Measurements from ENCODE around the gene QRFPR.
"Not testable (repeated sequence)": the region's sequence is repeated elsewhere in the genome, so short reads cannot be mapped to it uniquely, and the experiment has no call there.

Gene QRFPR

GRCh38 chr4:121380776-121381462 is at the start of gene QRFPR:
Gene QRFPR (minus strand): TSS chr4:121381018. CDS start chr4:121380647, 371 bp downstream.
- no peak within 1 kb of the TSS for H3K4me3 ChIP-seq (ENCODE audit: low read length)
- TF ChIP-seq ZNF274 (IDR thresholded peaks at IDR 0.05; ENCODE audit: low read depth, low read length): no peak

DNA sequence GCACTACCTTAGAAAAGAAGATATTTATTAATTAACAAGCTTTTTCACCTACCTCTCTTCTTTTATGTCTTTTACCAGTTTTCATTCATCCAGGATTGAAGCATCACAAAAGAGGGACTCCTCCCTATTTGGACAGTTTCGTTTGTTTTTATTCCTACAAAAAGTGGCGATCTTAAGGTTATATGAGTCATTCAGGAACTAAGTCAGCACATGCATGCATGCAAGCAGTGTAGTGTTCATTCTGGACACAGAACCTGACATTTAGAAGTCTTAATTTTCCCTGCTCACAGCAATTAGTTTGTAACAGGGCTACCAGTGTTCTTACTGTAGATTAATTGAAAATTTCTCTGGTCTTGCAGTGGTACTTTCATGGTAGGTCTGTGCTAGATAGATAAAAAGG is 47.9 kb upstream of the QRFPR start:
- no peak overlapping the region for H3K4me3 ChIP-seq (ENCODE audit: low read length)
- TF ChIP-seq ZNF274 (IDR thresholded peaks at IDR 0.05; ENCODE audit: low read depth, low read length): no peak

- TF ChIP-seq ZNF274 (IDR thresholded peaks at IDR 0.05; ENCODE audit: low read depth, low read length): no peak
- no peak overlapping the region for H3K4me3 ChIP-seq (ENCODE audit: low read length)
Observed at GRCh38 chr4:121421594-121421993, 40.8 kb upstream of the QRFPR start.

DNA sequence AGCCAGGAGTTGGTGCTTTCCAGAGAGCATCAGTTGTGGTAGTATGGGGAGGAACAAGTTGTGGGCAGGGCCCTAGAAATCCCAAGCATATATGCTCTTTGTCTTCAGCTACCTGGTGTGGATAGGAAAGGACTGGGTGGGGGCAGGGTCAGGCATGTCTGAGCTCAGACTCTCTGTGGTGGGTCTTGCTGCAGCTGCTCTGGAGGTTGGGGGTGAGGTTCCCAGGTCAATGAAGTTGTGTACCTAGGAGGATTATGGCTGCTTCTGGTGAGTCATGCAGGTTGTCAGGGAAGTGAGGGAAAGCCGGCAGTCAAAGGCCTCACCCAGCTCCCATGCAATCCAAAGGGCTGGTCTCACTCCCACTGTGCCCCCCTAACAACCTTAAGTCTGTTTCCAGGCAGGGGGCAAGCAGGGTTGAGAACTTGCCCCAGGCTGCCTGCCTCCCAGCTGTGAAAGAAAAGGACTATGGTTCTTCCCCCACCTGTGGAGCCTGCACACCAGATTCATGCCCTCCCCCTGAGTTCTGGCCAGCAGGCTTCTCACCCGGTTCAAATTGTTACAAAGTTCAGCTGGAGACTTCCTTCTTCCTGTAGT is 30.4 kb upstream of the QRFPR start:
- no peak overlapping the region for H3K4me3 ChIP-seq (ENCODE audit: low read length)
- no peak for TF ChIP-seq ZNF274 (IDR thresholded peaks at IDR 0.05; ENCODE audit: low read depth, low read length)

DNA sequence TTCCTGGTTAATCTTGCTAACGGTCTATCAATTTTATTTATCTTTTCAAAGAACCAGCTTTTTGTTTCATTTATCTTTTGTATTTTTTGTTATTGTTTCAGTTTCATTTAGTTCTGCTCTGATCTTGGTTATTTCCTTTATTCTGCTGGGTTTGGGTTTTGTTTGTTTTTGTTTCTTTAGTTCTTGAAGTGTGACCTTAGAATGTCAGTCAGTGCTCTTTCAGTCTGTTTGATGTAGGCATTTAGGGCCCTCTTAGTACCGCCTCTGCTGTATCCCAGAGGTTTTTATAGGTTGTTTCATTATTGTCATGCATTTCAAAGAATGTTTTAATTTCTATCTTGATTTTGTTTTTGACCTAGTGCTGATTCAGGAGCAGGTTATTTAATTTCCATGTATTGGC is 27.7 kb upstream of the QRFPR start:
- H3K4me3 ChIP-seq (ENCODE audit: low read length): not testable (repeated sequence)

GRCh38 chr4:121400632-121401031 is 19.8 kb upstream of the QRFPR start:
- TF ChIP-seq ZNF274 (IDR thresholded peaks at IDR 0.05; ENCODE audit: low read depth, low read length): no peak

DNA sequence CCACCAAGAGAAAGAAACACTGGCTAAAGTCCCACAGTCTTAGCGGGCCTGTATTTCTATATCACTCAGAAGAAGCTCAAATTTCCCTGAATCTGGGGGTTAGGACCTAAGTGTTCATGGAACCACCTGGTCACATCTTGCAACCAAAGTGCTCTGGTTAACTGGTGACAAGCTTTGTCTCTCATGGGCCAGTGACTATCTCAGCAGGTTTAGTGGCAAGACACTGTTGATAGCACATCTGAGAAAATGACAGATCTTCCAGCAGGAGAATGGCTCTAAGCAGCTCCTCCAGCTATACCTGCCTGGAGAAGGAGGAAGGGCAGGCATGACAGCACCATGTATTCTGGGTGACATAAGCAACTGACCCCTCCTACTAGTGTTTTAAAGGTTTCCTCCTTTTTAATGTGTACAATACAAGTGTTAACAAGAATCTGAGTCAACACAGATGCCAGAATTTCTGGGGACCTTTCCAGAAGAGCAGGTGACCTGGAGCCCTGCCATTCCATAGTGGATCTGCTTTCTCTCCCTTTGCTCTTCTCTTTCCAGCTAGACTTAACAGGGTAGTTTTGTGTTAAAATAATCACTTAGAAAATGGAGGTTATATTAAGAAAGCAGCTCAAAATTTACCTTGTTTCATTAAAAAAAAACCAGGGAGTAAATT is 17.3 kb upstream of the QRFPR start:
- TF ChIP-seq ZNF274 (IDR thresholded peaks at IDR 0.05; ENCODE audit: low read depth, low read length): no peak

More at GRCh38 chr4:121400632-121401031, 19.8 kb upstream of the QRFPR start:
- H3K4me3 ChIP-seq (ENCODE audit: low read length): no peak overlapping the region

DNA sequence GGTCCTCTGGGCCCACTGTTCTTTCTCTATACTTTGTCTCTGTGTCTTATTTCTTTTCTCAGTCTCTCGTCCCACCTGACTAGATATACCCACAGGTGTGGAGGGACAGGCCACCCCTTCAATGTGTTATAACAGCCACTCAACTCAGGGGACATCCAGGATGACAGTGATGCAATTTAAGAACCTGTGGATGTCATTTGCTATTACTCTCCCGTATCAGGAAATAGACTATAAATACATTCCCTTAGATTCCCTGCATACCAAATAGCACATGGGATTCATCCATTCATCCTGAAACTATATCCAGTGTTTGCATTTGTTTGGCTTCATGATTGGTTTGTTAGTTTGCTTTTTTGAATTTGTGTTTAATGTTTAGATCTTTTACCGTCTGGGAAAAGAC is 16.6 kb upstream of the QRFPR start:
- H3K4me3 ChIP-seq (ENCODE audit: low read length): no peak overlapping the region
- no peak for TF ChIP-seq ZNF274 (IDR thresholded peaks at IDR 0.05; ENCODE audit: low read depth, low read length)

More for the DNA sequence above, 17.3 kb upstream of the QRFPR start:
- H3K4me3 ChIP-seq (ENCODE audit: low read length): no peak overlapping the region

GRCh38 chr4:121392426-121393086 is 11.7 kb upstream of the QRFPR start:
- no peak for TF ChIP-seq ZNF274 (IDR thresholded peaks at IDR 0.05; ENCODE audit: low read depth, low read length)
- no peak overlapping the region for H3K4me3 ChIP-seq (ENCODE audit: low read length)

DNA sequence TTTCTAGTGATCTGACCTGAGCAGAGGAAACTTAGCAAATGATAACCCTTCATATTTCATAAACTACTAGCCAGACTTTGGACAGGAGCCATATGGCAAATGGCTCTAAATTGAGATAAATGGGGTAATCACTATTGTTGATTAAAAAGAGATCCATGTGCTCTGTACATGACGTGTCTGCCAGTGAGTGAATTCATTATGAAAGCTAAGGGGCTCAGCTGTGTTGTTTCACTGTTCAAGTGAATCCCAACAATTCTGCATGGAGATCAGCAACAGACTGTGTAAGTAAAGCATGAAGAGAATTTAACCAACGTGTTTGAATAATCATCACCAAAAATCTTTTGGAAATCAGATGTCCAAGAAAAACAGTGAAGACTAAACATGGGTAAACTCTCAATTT is 9.5 kb upstream of the QRFPR start:
- no peak overlapping the region for H3K4me3 ChIP-seq (ENCODE audit: low read length)
- TF ChIP-seq ZNF274 (IDR thresholded peaks at IDR 0.05; ENCODE audit: low read depth, low read length): no peak

DNA sequence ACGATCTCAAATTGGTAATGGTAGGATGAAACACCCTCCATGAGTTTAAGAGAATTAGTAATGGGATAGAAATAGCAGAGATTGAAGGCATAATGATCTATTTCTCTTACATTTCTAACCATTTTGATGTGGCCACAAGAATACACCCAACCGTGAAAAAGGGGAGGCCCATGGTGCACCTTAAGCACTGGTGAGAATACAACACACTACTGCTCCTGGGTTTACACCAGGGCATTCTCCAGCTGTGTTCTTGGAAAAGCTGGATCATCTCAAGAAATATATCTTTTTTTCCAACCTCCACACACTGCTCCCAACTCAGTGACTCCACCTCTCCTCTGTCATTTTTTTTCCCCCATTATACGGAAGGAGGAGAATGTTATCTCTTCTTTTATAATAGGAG is 1.5 kb downstream of the QRFPR start:
- TF ChIP-seq ZNF274 (IDR thresholded peaks at IDR 0.05; ENCODE audit: low read depth, low read length): no peak
- no peak overlapping the region for H3K4me3 ChIP-seq (ENCODE audit: low read length)

DNA sequence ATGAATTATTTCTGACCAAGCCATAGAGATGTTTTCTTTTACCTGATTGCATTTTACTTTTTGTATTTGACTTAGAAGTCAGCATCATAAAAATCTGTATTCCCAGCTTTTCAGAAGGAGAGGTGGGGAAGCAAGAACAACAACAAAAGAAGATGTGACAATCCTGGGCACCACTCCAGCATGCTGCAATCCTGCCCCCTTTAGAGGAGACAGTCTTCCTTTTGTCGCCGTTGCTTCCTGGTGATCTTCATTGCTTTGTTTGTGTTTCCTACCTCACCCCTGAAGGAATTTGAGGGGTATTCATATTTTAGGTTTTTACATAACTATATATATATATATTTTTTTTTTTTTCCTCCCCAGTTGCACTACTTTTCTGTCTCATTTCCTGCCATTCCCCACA is 3.7 kb downstream of the QRFPR start:
- TF ChIP-seq ZNF274 (IDR thresholded peaks at IDR 0.05; ENCODE audit: low read depth, low read length): no peak
- H3K4me3 ChIP-seq (ENCODE audit: low read length): no peak overlapping the region

GRCh38 chr4:121376556-121376955 is 4.3 kb downstream of the QRFPR start:
- no peak overlapping the region for H3K4me3 ChIP-seq (ENCODE audit: low read length)
- no peak for TF ChIP-seq ZNF274 (IDR thresholded peaks at IDR 0.05; ENCODE audit: low read depth, low read length)

- no peak overlapping the region for H3K4me3 ChIP-seq (ENCODE audit: low read length)
- no peak for TF ChIP-seq ZNF274 (IDR thresholded peaks at IDR 0.05; ENCODE audit: low read depth, low read length)
Observed at GRCh38 chr4:121376097-121376496, 4.7 kb downstream of the QRFPR start.

DNA sequence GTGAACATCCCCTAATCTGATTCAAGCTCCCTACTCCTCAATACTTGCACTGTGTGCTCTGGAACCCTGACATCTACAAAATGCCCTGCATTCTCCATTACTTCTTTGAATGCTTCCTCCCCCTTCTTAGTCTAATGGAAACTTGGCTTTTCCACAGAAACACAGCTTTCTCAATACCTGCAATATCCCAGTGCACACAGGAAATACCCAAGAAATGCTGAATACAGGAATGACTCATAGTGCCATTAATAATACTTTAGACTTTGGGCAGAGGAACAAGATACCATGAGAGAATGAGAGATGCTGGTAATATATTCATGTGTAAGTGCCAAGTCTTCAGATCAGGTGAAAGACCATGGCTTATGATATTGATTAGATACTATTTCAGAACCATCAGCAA is 5.6 kb downstream of the QRFPR start:
- no peak for TF ChIP-seq ZNF274 (IDR thresholded peaks at IDR 0.05; ENCODE audit: low read depth, low read length)
- H3K4me3 ChIP-seq (ENCODE audit: low read length): no peak overlapping the region
